PC-9 (cell line): ENCODE measurements around the gene ACTR8. TPM values are rescaled to one million over a fixed set of nuclear protein-coding genes. Genes with fewer than 3 reads are reported as not detected.

Experiments used
- BruUV-seq: library from RNA; stranded (reverse); fragments of 400-500 nt; replicated peaks from 2 replicates; lab custom pipeline; 2021; lab: Mats Ljungman, UMichigan
- CTCF ChIA-PET: fragments of 300-600 bp; sonication (Branson Sonifier 250); formaldehyde crosslinking; loops from one replicate; lab custom pipeline; 2022; ENCODE audit warnings: antibody characterized with exemption; lab: Charles Lee
- POLR2A ChIA-PET: fragments of 300-600 bp; sonication (Branson Sonifier 250); formaldehyde crosslinking; loops from one replicate; lab custom pipeline; 2022; ENCODE audit warnings: antibody characterized with exemption; ENCODE audit not compliant: unreplicated experiment; lab: Charles Lee
- DNase-seq, 2 experiments: peaks; one replicate each; pipeline versions ENCODE4 v3.0.0 to v3.0.0-alpha.2; 2015 to 2022; ENCODE audit warnings: mixed read lengths in 1 of 2
- H2AFZ ChIP-seq: fragments of 200-600 bp; sonication (generic); 2 replicates; pipeline ENCODE4 v1.8.1; 2017; ENCODE audit warnings: antibody characterized with exemption
- H3F3A ChIP-seq: fragments of 200-600 bp; sonication (generic); 2 replicates; pipeline ENCODE4 v1.8.1; 2017; ENCODE audit warnings: antibody characterized with exemption, mild to moderate bottlenecking, low read depth; ENCODE audit not compliant: insufficient read depth
- H3K27ac ChIP-seq: fragments of 200-600 bp; sonication (generic); 2 replicates; pipeline ENCODE4 v1.6.1; 2016; ENCODE audit warnings: mixed run types
- H3K27me3 ChIP-seq: fragments of 200-600 bp; sonication (generic); 2 replicates; pipeline ENCODE4 v1.6.1; 2016; ENCODE audit warnings: low read depth, mixed run types; ENCODE audit not compliant: insufficient read depth
- H3K36me3 ChIP-seq: fragments of 200-600 bp; sonication (generic); 2 replicates; pipeline ENCODE4 v1.6.1; 2016; ENCODE audit warnings: low read depth, mixed run types
- H3K4me1 ChIP-seq: fragments of 200-600 bp; sonication (generic); replicated peaks from 2 replicates; pipeline ENCODE4 v1.6.1; 2016; ENCODE audit warnings: mixed run types; ENCODE audit not compliant: insufficient read depth
- H3K4me2 ChIP-seq: fragments of 200-600 bp; sonication (generic); 2 replicates; pipeline ENCODE4 v1.6.1; 2017; ENCODE audit warnings: mixed run types
- H3K4me3 ChIP-seq: fragments of 200-600 bp; sonication (generic); 2 replicates; pipeline ENCODE4 v1.6.1; 2016; ENCODE audit warnings: mixed run types
- H3K79me2 ChIP-seq: fragments of 200-600 bp; sonication (generic); 2 replicates; pipeline ENCODE4 v1.6.1; 2017; ENCODE audit warnings: low read depth, mixed run types
- H3K9me2 ChIP-seq: fragments of 200-600 bp; sonication (generic); 2 replicates; pipeline ENCODE4 v1.8.1; 2017; ENCODE audit warnings: mild to moderate bottlenecking; ENCODE audit not compliant: insufficient read depth
- H3K9me3 ChIP-seq: fragments of 200-600 bp; sonication (generic); 2 replicates; pipeline ENCODE4 v1.8.1; 2016; ENCODE audit warnings: low read depth; ENCODE audit not compliant: insufficient read depth
- H4K20me1 ChIP-seq: fragments of 200-600 bp; sonication (generic); 2 replicates; pipeline ENCODE4 v1.8.1; 2017; ENCODE audit not compliant: insufficient read depth
- CTCF ChIP-seq: fragments of 200-600 bp; sonication (generic); conservative IDR thresholded peaks from 2 replicates; pipeline ENCODE4 v1.6.1; 2017; ENCODE audit warnings: mixed run types, antibody characterized with exemption, mild to moderate bottlenecking, moderate library complexity
- EZH2 ChIP-seq: fragments of 200-600 bp; sonication (generic); IDR thresholded peaks from 2 replicates; pipeline ENCODE4 v1.8.0; 2017; ENCODE audit warnings: antibody characterized with exemption, low read depth
- intact Hi-C: fragments of 100-400 bp; cut with micrococcal nuclease; formaldehyde crosslinking; loops from one replicate; pipeline ENCODE4 v1.10.0; 2022; ENCODE audit not compliant: unreplicated experiment
- total RNA-seq: library from RNA; stranded (reverse); gene quantifications from 2 replicates; pipeline ENCODE4 v1.2.3, GENCODE V29; 2021

ACTR8 gene
- total RNA-seq, 1 experiment from 2014 or later: 25.5 TPM

GRCh38 chr3:53817809-53818208 is 64.1 kb downstream of the ACTR8 start:
- Histone ChIP-seq H3F3A (no peaks in the 10 kb centered on the region), H3K4me1 (no peaks in the 10 kb centered on the region), H3K36me3 (no peaks in the 10 kb centered on the region), H3K27me3 (peaks cover 89% of the 10 kb centered on the region), H3K79me2 (no peaks in the 10 kb centered on the region), H3K9me3 (no peaks in the 10 kb centered on the region), H3K27ac (no peak overlapping the region), H4K20me1 (no peaks in the 10 kb centered on the region), H3K4me3 (no peak overlapping the region), H2AFZ (no peak overlapping the region), H3K4me2 (no peak overlapping the region), H3K9me2 (no peaks in the 10 kb centered on the region)
- no TSS peak for BruUV-seq
- ChIA-PET POLR2A (no interaction called here), CTCF (no interaction called here)
- DNase-seq: no peak
- TF ChIP-seq EZH2 (no peak), CTCF (no peak)
- intact Hi-C loops: no loop called here

- Histone ChIP-seq H3K36me3 (no peaks in the 10 kb centered on the region), H2AFZ (no peak overlapping the region), H3K9me2 (no peaks in the 10 kb centered on the region), H3K27ac (no peak overlapping the region), H3K4me2 (no peak overlapping the region), H3K27me3 (peaks cover 92% of the 10 kb centered on the region), H4K20me1 (no peaks in the 10 kb centered on the region), H3K9me3 (no peaks in the 10 kb centered on the region), H3K79me2 (no peaks in the 10 kb centered on the region), H3K4me3 (no peak overlapping the region), H3K4me1 (no peaks in the 10 kb centered on the region), H3F3A (no peaks in the 10 kb centered on the region)
- ChIA-PET POLR2A (interaction anchor here (0.6 kb wide), 1 partner anchor 1138 kb away, joined by 5 read pairs; no protein-coding TSS in a partner anchor), CTCF (no interaction called here)
- intact Hi-C loops: no loop called here
- BruUV-seq: no TSS peak
- no peak for DNase-seq
- TF ChIP-seq CTCF (no peak), EZH2 (no peak)
These were observed 64.7 kb downstream of the ACTR8 start for GRCh38 chr3:53817211-53817610.

Other genes starting within 250 kb of the ACTR8 start
- gene CHDH, start 35.7 kb downstream of the ACTR8 start, total RNA-seq: 0.28 TPM in 1 of 2 replicates, not detected in the other
- gene IL17RB, start 35.6 kb downstream of the ACTR8 start, total RNA-seq: not detected in 2 replicates
- gene SELENOK, start 9.7 kb upstream of the ACTR8 start, total RNA-seq: 19.9 and 21.9 TPM in 2 replicates
- gene CACNA2D3, start 240.4 kb upstream of the ACTR8 start, total RNA-seq: 0.18 and 0.59 TPM in 2 replicates